GM12874 (cell line): ENCODE data around the gene ADAMTSL2.

Source experiments
- TF ChIP-seq, protein P1 (sequence below): IDR thresholded peaks from 2 replicates; pipeline ENCODE4 v1.5.1; 2011; ENCODE audit warnings: low read depth, mild to moderate bottlenecking, control low read depth, low read length, moderate library complexity; ENCODE audit not compliant: insufficient read depth

Gene ADAMTSL2

GRCh38 chr9:133575186-133576030 lies 40.9 kb downstream of the ADAMTSL2 start:
- TF ChIP-seq, protein P1, sequence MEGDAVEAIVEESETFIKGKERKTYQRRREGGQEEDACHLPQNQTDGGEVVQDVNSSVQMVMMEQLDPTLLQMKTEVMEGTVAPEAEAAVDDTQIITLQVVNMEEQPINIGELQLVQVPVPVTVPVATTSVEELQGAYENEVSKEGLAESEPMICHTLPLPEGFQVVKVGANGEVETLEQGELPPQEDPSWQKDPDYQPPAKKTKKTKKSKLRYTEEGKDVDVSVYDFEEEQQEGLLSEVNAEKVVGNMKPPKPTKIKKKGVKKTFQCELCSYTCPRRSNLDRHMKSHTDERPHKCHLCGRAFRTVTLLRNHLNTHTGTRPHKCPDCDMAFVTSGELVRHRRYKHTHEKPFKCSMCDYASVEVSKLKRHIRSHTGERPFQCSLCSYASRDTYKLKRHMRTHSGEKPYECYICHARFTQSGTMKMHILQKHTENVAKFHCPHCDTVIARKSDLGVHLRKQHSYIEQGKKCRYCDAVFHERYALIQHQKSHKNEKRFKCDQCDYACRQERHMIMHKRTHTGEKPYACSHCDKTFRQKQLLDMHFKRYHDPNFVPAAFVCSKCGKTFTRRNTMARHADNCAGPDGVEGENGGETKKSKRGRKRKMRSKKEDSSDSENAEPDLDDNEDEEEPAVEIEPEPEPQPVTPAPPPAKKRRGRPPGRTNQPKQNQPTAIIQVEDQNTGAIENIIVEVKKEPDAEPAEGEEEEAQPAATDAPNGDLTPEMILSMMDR: no peak

DNA sequence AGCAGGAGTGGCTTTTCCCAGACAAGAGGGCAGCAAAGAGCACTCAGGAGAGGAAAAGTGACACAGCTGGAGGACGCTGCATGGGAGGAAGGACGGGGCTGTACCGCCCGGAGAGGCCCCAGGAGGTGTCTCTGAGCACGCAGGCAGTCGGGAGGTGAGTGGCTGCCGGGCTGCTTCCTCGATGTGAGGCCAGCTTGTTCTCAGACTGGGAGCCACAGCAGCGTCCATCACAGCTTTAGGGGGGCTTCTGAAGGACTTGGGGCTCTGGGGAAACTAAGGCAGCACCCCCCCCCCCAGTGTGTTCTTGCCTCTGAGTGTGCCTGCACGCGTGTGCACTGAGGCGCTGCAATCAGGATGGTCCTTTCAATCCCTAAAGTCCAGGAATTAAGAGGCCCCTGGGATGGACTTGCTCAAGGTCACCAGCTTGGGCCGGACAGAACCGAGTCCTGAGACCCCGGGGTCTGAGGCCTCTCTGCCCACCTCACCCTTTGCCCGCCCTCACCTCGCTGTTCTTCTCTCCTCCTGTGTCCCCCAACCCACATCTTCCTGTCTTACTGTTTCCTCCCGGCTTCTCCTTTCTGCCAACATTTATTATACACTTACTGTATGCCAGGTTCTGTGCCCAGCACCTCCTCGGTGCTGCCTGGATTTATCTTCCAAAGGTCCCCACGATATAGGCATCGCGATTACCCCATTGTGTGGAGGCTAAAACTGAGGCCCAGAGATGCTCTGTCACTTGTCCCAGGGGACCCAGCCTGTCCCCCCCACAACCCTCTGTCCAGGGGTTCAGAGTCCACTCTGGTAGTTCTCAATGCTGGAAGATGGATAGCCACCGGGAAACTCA lies 41.7 kb downstream of the ADAMTSL2 start:
- TF ChIP-seq, protein P1: no peak

- TF ChIP-seq, protein P1: no peak
These were observed 42.6 kb downstream of the ADAMTSL2 start for GRCh38 chr9:133576875-133577736.

DNA sequence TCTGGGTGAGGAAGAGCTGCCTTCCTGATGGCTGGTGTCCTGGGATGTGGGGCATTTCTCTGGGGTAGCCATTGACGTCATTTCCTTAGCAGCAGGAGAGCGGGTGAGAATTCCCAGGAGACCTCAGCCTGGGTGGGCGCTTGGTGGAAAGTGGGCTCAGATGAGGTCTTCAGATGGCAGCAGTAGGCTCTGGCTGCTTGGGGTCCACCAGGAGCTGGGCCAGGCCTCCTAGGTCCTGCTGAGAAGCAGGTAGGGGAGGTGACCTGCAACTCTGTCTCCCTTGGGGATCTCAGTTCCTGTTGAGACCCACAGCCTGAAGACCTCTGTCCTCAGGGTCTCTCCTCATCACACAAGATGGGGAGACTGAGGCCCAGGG lies 43.2 kb downstream of the ADAMTSL2 start:
- TF ChIP-seq, protein P1: no peak

DNA sequence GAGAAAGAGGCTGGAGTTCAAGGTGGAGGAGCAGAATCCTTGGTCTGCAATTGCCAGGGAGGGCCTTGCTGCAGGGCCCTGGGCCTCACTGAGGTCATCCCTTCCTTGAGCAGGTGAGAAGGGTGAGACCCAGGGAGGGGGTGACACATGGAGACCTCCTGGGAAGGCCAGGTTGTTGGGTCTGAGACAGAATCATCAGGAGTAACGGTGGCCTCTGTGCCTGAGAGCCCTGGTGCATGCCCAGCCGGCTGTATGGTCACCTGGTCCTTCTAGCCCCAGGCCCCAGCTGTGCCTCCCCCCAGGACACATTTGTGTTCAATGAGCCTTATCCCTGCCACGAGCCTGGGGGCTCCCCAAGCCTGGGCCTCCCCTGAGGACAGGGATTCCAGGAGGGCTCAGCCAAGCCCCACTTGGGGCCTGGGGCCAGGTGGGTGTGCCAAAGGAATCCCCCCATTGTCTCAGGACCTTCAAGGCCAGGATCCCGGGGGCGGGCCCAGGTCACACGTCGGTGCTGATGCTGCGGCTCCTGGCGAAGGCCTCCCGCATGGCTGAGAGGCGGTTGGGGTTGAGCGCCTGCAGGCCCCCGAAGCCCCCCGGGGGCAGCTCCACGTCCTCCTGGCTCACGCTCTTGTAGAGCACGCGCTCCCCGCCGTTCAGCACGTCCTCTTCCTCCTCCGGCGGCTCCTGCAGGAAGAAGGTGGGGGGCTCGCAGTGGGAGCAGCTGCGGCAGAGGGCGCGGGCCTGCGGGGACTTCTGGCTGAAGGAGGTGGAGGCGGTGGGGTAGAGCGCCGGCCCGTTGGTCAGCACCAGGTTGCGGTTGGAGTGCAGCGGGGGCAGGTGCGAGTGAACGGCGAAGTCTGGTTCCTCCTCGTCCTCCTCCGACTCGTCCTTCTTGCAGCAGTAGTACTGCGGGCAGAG lies 44.3 kb downstream of the ADAMTSL2 start:
- TF ChIP-seq, protein P1: no peak

- TF ChIP-seq, protein P1: no peak
These were observed 45.3 kb downstream of the ADAMTSL2 start for GRCh38 chr9:133579601-133580418.
